Left ventricle myocardium inferior (tissue), 1 donor: Measurements from ENCODE around the gene BMPR1B. TPM values are rescaled to one million over a fixed set of nuclear protein-coding genes. Genes with fewer than 3 reads are reported as not detected.

Experiments
- DNase-seq: peaks from one replicate; pipeline ENCODE4 v3.0.0-alpha.2; 2020
- H3K27ac ChIP-seq: fragments of 200-600 bp; replicated peaks from 2 replicates; pipeline ENCODE4 v1.8.0; 2021
- H3K27me3 ChIP-seq: fragments of 200-600 bp; 2 replicates; pipeline ENCODE4 v1.8.0; 2021; ENCODE audit warnings: low read depth
- H3K36me3 ChIP-seq: fragments of 200-600 bp; 2 replicates; pipeline ENCODE4 v1.8.0; 2021
- H3K4me1 ChIP-seq: fragments of 200-600 bp; 2 replicates; pipeline ENCODE4 v1.8.0; 2021
- H3K4me3 ChIP-seq: fragments of 200-600 bp; 2 replicates; pipeline ENCODE4 v1.8.0; 2021; ENCODE audit warnings: mild to moderate bottlenecking, moderate library complexity
- H3K9me3 ChIP-seq: fragments of 200-600 bp; replicated peaks from 2 replicates; pipeline ENCODE4 v1.8.0; 2021
- CTCF ChIP-seq: fragments of 200-600 bp; IDR thresholded peaks from 2 replicates; pipeline ENCODE4 v1.8.0; 2021; ENCODE audit warnings: antibody characterized with exemption, mild to moderate bottlenecking, borderline replicate concordance
- intact Hi-C: fragments of 100-400 bp; cut with micrococcal nuclease; formaldehyde crosslinking; loops from one replicate; pipeline ENCODE4 v1.11.0; 2022
- total RNA-seq: library from RNA; stranded (reverse); fragmentation: NEBNext Ultra II Directional; extraction: Animal tissue kit (Norgen Biotek cat#: 25700); gene quantifications from one replicate; pipeline ENCODE4 v1.2.1, GENCODE V29; 2021
- donor health status: DM: no; HTN: yes; CAD: no; lungs with severe emphysema.

The BMPR1B gene
- total RNA-seq, 1 donor from 2014 or later: 3.0 TPM

DNA sequence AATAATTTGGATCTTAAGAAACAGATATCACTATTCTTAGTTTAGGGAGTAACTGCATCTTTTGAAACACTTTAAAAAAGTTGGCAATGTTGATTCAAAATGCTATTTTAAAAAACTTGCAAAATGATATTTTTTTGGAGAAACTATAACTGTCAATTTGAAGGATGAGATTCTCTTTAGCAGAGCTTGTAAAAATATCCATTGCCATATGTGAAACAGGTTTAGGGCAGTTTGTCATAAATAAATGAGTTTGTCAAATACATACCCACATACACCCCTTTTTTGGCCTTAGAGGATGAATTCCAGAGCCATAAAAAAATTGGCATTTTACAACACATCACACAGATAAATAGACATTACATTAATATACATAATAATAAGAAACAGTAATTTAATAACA, 174.6 kb downstream of the BMPR1B start:
- H3K27ac ChIP-seq: no peak overlapping the region
- intact Hi-C loops: no loop called here
- no peak for TF ChIP-seq CTCF
- H3K4me1 ChIP-seq: no peaks in the 10 kb centered on the region
- no peak overlapping the region for H3K4me3 ChIP-seq
- H3K9me3 ChIP-seq: no peaks in the 10 kb centered on the region
- H3K27me3 ChIP-seq: peaks cover 2% of the 10 kb centered on the region
- no peaks in the 10 kb centered on the region for H3K36me3 ChIP-seq
- no peak for DNase-seq

DNA sequence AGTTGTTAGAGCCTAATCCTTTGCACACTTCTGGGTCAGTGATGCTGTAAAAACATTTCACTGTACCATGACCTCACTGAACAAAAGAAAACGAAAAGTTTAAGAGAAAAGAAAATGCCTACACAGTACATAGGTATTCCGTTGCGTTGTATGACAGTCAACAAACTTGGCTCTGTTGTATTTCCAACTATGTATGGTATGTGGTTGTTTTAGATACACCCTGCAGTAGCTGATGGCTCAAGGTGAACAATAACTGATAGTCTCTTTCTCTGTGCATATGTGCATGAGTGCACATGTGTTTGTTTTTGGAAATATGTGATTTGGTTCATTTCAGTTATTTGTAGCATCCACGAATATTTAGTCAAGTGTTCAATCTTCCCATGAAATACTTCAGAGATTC, 176.0 kb downstream of the BMPR1B start:
- H3K27ac ChIP-seq: no peak overlapping the region
- H3K4me1 ChIP-seq: no peaks in the 10 kb centered on the region
- no peaks in the 10 kb centered on the region for H3K36me3 ChIP-seq
- TF ChIP-seq CTCF: no peak
- H3K9me3 ChIP-seq: no peaks in the 10 kb centered on the region
- DNase-seq: no peak
- intact Hi-C loops: no loop called here
- no peak overlapping the region for H3K4me3 ChIP-seq
- peaks cover 16% of the 10 kb centered on the region for H3K27me3 ChIP-seq

GRCh38 chr4:94934201-94934600, 176.4 kb downstream of the BMPR1B start:
- no peaks in the 10 kb centered on the region for H3K36me3 ChIP-seq
- no peaks in the 10 kb centered on the region for H3K4me1 ChIP-seq
- no peaks in the 10 kb centered on the region for H3K9me3 ChIP-seq
- DNase-seq: no peak
- H3K27ac ChIP-seq: no peak overlapping the region
- no peak for TF ChIP-seq CTCF
- H3K27me3 ChIP-seq: peaks cover 17% of the 10 kb centered on the region
- intact Hi-C loops: no loop called here
- H3K4me3 ChIP-seq: no peak overlapping the region

DNA sequence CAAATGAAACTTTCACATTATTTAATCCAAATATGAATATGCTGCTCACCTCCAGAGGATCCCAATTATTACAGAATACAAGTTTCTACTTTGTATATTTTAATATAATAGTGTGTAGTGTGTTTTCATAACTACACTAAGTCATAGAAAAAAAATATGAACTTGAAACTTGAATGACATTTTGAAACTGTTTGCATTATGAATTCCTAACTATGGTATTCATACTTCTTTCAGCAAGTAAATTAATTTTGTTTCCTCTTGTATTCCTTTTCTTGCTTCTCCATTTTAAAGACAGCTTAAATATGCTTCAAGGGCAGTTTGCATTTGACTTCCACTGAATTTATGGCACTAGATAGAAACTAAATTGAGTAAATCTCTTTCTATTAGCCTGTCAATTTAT, 177.1 kb downstream of the BMPR1B start:
- no peaks in the 10 kb centered on the region for H3K4me1 ChIP-seq
- no peak overlapping the region for H3K27ac ChIP-seq
- H3K27me3 ChIP-seq: peaks cover 17% of the 10 kb centered on the region
- no peak for TF ChIP-seq CTCF
- intact Hi-C loops: no loop called here
- no peaks in the 10 kb centered on the region for H3K9me3 ChIP-seq
- H3K4me3 ChIP-seq: no peak overlapping the region
- no peaks in the 10 kb centered on the region for H3K36me3 ChIP-seq
- no peak for DNase-seq

- H3K9me3 ChIP-seq: no peaks in the 10 kb centered on the region
- H3K4me3 ChIP-seq: no peak overlapping the region
- TF ChIP-seq CTCF: no peak
- H3K27ac ChIP-seq: no peak overlapping the region
- no peak for DNase-seq
- peaks cover 17% of the 10 kb centered on the region for H3K27me3 ChIP-seq
- H3K4me1 ChIP-seq: no peaks in the 10 kb centered on the region
- no peaks in the 10 kb centered on the region for H3K36me3 ChIP-seq
- intact Hi-C loops: no loop called here
These were observed 179.1 kb downstream of the BMPR1B start for GRCh38 chr4:94936854-94937253.
